GM12878 (cell line): ENCODE results near the gene KBTBD7. TPM values are rescaled to one million over a fixed set of nuclear protein-coding genes. Genes with fewer than 3 reads are reported as not detected.

Experiments
- ATAC-seq: fragments of 200-7000 bp; cut with Tn5 transposase; 3 replicates; pipeline ENCODE4 v1.9.1; 2020; ENCODE audit warnings: mild to moderate bottlenecking, moderate library complexity
- BruUV-seq: library from RNA; stranded (reverse); fragments of 400-500 nt; replicated peaks from 2 replicates; lab custom pipeline; 2021; lab: Mats Ljungman, UMichigan
- CTCF ChIA-PET: fragments of 300-600 bp; sonication (Branson Sonifier 250); formaldehyde crosslinking; extraction: SDS; loops from one replicate; lab custom pipeline; 2021; ENCODE audit warnings: inconsistent platforms; lab: Yijun Ruan, JAX
- POLR2A ChIA-PET: fragments of 350-600 bp; formaldehyde crosslinking; extraction: SDS; loops from one replicate; lab custom pipeline; 2021; ENCODE audit warnings: inconsistent platforms; lab: Charles Lee
- RAD21 ChIA-PET: fragments of 300-600 bp; sonication (Branson Sonifier 250); formaldehyde crosslinking; loops from one replicate; lab custom pipeline; 2023; ENCODE audit warnings: antibody characterized with exemption; ENCODE audit not compliant: unreplicated experiment; lab: Charles Lee
- SMC1A ChIA-PET: fragments of 300-600 bp; sonication (Branson Sonifier 250); formaldehyde crosslinking; loops from one replicate; lab custom pipeline; 2023; ENCODE audit not compliant: unreplicated experiment, uncharacterized antibody; lab: Charles Lee
- DNase-seq: peaks from one replicate; pipeline ENCODE4 v3.0.0-alpha.2; 2011; ENCODE audit warnings: low read depth, low spot score
- FAIRE-seq: peaks from 3 replicates; lab custom pipeline; 2011; peaks lifted over from hg19 to GRCh38; lab: Jason Lieb, UNC
- H2AFZ ChIP-seq: 2 replicates; pipeline ENCODE4 v1.6.0; 2011; ENCODE audit warnings: low read depth, low read length, control low read depth; ENCODE audit not compliant: control insufficient read depth
- H3K27ac ChIP-seq: 2 replicates; pipeline ENCODE4 v1.5.1; 2011; ENCODE audit warnings: control low read depth; ENCODE audit not compliant: control insufficient read depth, insufficient read depth
- H3K27me3 ChIP-seq, 2 experiments: replicated peaks in 1 of 2; 2 replicates each; pipeline versions ENCODE4 v1.6.0 to v1.6.1; 2011; ENCODE audit warnings: low read length in 1 of 2; ENCODE audit not compliant: control insufficient read depth in 2 of 2, insufficient read depth in 2 of 2
- H3K36me3 ChIP-seq, 2 experiments: 2 replicates each; pipeline ENCODE4 v1.5.1; 2011; ENCODE audit warnings: low read length in 1 of 2; ENCODE audit not compliant: control insufficient read depth in 2 of 2, insufficient read depth in 2 of 2
- H3K4me1 ChIP-seq: 2 replicates; pipeline ENCODE4 v1.6.1; 2011; ENCODE audit warnings: mild to moderate bottlenecking, low read length, moderate library complexity, mixed read lengths; ENCODE audit not compliant: control insufficient read depth, insufficient read depth
- H3K4me2 ChIP-seq: 2 replicates; pipeline ENCODE4 v1.6.0; 2011; ENCODE audit warnings: control low read depth; ENCODE audit not compliant: control insufficient read depth, insufficient read depth
- H3K4me3 ChIP-seq: fragments of 200-600 bp; sonication (generic); 2 replicates; pipeline ENCODE4 v1.5.1; 2016
- H3K79me2 ChIP-seq: 2 replicates; pipeline ENCODE4 v1.6.0; 2011; ENCODE audit warnings: low read length; ENCODE audit not compliant: control insufficient read depth, insufficient read depth
- H3K9ac ChIP-seq: 2 replicates; pipeline ENCODE4 v1.8.0; 2011; ENCODE audit warnings: low read length, control low read depth, mixed read lengths; ENCODE audit not compliant: control insufficient read depth, insufficient read depth
- H3K9me3 ChIP-seq: replicated peaks from 3 replicates; pipeline ENCODE4 v1.5.1; 2011; ENCODE audit warnings: mild to moderate bottlenecking, low read length; ENCODE audit not compliant: control insufficient read depth, insufficient read depth
- H4K20me1 ChIP-seq: 2 replicates; pipeline ENCODE4 v1.6.0; 2011; ENCODE audit not compliant: control insufficient read depth, insufficient read depth
- ETV6 ChIP-seq, 2 experiments: fragments of 450-650 bp in 1 of 2; IDR thresholded peaks in 1 of 2; conservative IDR thresholded peaks in 1 of 2; 2 replicates each; pipeline ENCODE4 v1.6.1; 2014; ENCODE audit warnings: antibody characterized with exemption in 1 of 2, borderline replicate concordance in 1 of 2, low read depth in 1 of 2, mild to moderate bottlenecking in 1 of 2, moderate library complexity in 1 of 2
- IRF4 ChIP-seq: IDR thresholded peaks from 2 replicates; pipeline ENCODE4 v1.6.1; 2011; ENCODE audit warnings: low read depth, low read length
- LARP7 ChIP-seq: fragments of 450-650 bp; IDR thresholded peaks from 2 replicates; pipeline ENCODE4 v1.6.1; 2017; ENCODE audit warnings: mild to moderate bottlenecking
- POLR2AphosphoS5 ChIP-seq: IDR thresholded peaks from 2 replicates; pipeline ENCODE4 v1.6.1; 2011; ENCODE audit warnings: mild to moderate bottlenecking, low read length, inconsistent platforms
- RFX5 ChIP-seq: IDR thresholded peaks from 2 replicates; pipeline ENCODE4 v1.6.1; 2011; ENCODE audit warnings: low read depth, low read length, improper control_type of control experiment
- SRF ChIP-seq, 2 experiments: IDR thresholded peaks; 2 replicates each; pipeline ENCODE4 v1.6.1; 2011; ENCODE audit warnings: low read depth in 2 of 2, low read length in 2 of 2, mild to moderate bottlenecking in 1 of 2, moderate library complexity in 1 of 2
- STAT1 ChIP-seq: fragments of 450-650 bp; conservative IDR thresholded peaks from 2 replicates; pipeline ENCODE4 v1.6.1; 2014; ENCODE audit warnings: antibody characterized with exemption, mild to moderate bottlenecking
- SUPT20H ChIP-seq: IDR thresholded peaks from 2 replicates; pipeline ENCODE4 v1.6.1; 2011; ENCODE audit warnings: low read depth, mild to moderate bottlenecking, low read length, moderate library complexity, borderline replicate concordance; ENCODE audit not compliant: control insufficient read depth
- TARDBP ChIP-seq: IDR thresholded peaks from 2 replicates; pipeline ENCODE4 v1.6.1; 2016; ENCODE audit warnings: borderline replicate concordance
- ZNF622 ChIP-seq: fragments of 450-650 bp; IDR thresholded peaks from 2 replicates; pipeline ENCODE4 v1.6.1; 2017; ENCODE audit warnings: mild to moderate bottlenecking, inconsistent platforms
- ZSCAN29 ChIP-seq: fragments of 450-650 bp; IDR thresholded peaks from 2 replicates; pipeline ENCODE4 v1.6.1; 2017; ENCODE audit warnings: mild to moderate bottlenecking, moderate library complexity
- WGBS: methylation state at CpG from one replicate; pipeline ENCODE4 v1.1.6; 2016; ENCODE audit warnings: low lambda C conversion rate; ENCODE audit not compliant: insufficient replicate concordance, insufficient coverage; ENCODE audit errors: missing lambda C conversion rate; 5-methylcytosine and 5-hydroxymethylcytosine counted together
- in situ Hi-C: fragments of 300-500 bp; cut with MboI; formaldehyde crosslinking; loops from 9 replicates; pipeline ENCODE4 v1.14.3; 2018; ENCODE audit warnings: mixed read lengths
- intact Hi-C: fragments of 100-400 bp; cut with micrococcal nuclease; formaldehyde crosslinking; loops from one replicate; pipeline ENCODE4 v1.14.2; 2022; ENCODE audit not compliant: unreplicated experiment
- polyA plus RNA-seq, 11 experiments: library from polyadenylated mRNA; depleted of rRNA in 4 of 11; unstranded in 6 of 11; stranded (reverse) in 5 of 11; fragments of >200 nt; fragmentation: Nextera tagmentation in 4 of 11; fragmentation: Illumina TruSeq in 1 of 11; extraction: Ambion mirVana in 4 of 11; extraction: Trizol in 1 of 11; gene quantifications; 1 replicate in 1 of 11; 2 replicates in 10 of 11; pipeline versions ENCODE4 v1.2.1 to v1.2.3, GENCODE V29; 2011 to 2016; ENCODE audit warnings: inconsistent platforms in 2 of 11, missing spikeins in 2 of 11, low read depth in 1 of 11
- total RNA-seq, 4 experiments: library from RNA; depleted of rRNA in 3 of 4; stranded (reverse); fragments of >200 nt in 3 of 4; fragmentation: Illumina TruSeq in 1 of 4; extraction: Trizol in 1 of 4; gene quantifications; 2 replicates each; pipeline versions ENCODE4 v1.2.1 to v1.2.3, GENCODE V29; 2013 to 2021
- TF ChIP-seq, protein P1 (sequence below): IDR thresholded peaks from 2 replicates; pipeline ENCODE4 v1.6.1; 2011; ENCODE audit warnings: borderline replicate concordance, low read depth, mild to moderate bottlenecking, moderate library complexity, low read length; ENCODE audit not compliant: insufficient read depth, poor library complexity, severe bottlenecking

Gene KBTBD7
- total and polyA plus RNA-seq, 10 of the 15 experiments (the other 5 are each of a cell fraction or from before 2014, with no cell fraction given) = 1.8 to 6.0 (median 4.3) TPM

- Histone ChIP-seq H3K36me3 (no peaks in the 10 kb centered on the region), H3K9ac (no peak overlapping the region), H3K9me3 (no peaks in the 10 kb centered on the region), H3K4me2 (no peak overlapping the region), H4K20me1 (no peaks in the 10 kb centered on the region), H3K27me3 (no peaks in the 10 kb centered on the region), H2AFZ (no peak overlapping the region), H3K27ac (no peak overlapping the region), H3K4me1 (no peaks in the 10 kb centered on the region; the same call in 1 of the 2 replicates), H3K4me3 (no peak overlapping the region), H3K79me2 (peaks cover 2% of the 10 kb centered on the region)
- ChIA-PET POLR2A (no interaction called here), SMC1A (no interaction called here), RAD21 (no interaction called here), CTCF (interaction anchor here (1.0 kb wide), 1 partner anchor 8 kb away, joined by 3 read pairs; no protein-coding TSS in a partner anchor)
- FAIRE-seq (no peak), DNase-seq (no peak), ATAC-seq (no peak)
- no TSS peak for BruUV-seq
- intact Hi-C loops (no loop called here), in situ Hi-C loops (no loop called here)
- TF ChIP-seq LARP7 = no peak
- no peak for TF ChIP-seq ETV6 (conservative IDR thresholded peaks at IDR 0.05 in 1 of 2, IDR thresholded peaks at IDR 0.05 in 1 of 2; ENCODE audit: borderline replicate concordance in 1 of 2, low read depth in 1 of 2)
- no peak for TF ChIP-seq IRF4
- TF ChIP-seq, protein P1, sequence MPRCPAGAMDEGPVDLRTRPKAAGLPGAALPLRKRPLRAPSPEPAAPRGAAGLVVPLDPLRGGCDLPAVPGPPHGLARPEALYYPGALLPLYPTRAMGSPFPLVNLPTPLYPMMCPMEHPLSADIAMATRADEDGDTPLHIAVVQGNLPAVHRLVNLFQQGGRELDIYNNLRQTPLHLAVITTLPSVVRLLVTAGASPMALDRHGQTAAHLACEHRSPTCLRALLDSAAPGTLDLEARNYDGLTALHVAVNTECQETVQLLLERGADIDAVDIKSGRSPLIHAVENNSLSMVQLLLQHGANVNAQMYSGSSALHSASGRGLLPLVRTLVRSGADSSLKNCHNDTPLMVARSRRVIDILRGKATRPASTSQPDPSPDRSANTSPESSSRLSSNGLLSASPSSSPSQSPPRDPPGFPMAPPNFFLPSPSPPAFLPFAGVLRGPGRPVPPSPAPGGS = no peak
- no peak for TF ChIP-seq STAT1
- no peak for TF ChIP-seq ZSCAN29
- no peak for TF ChIP-seq ZNF622
- no peak for TF ChIP-seq POLR2AphosphoS5
- no peak for TF ChIP-seq TARDBP
- TF ChIP-seq RFX5 = no peak
- no peak for TF ChIP-seq SUPT20H
- no peak for TF ChIP-seq SRF (IDR thresholded peaks at IDR 0.05; ENCODE audit: low read depth in 2 of 2, low read length in 2 of 2)
- WGBS = 98% methylated on average over 6 of the region's 6 CpGs
These were observed 5.8 kb downstream of the KBTBD7 start for GRCh38 chr13:41188584-41188983.
